ENCODE data around the gene VWF.

DNA sequence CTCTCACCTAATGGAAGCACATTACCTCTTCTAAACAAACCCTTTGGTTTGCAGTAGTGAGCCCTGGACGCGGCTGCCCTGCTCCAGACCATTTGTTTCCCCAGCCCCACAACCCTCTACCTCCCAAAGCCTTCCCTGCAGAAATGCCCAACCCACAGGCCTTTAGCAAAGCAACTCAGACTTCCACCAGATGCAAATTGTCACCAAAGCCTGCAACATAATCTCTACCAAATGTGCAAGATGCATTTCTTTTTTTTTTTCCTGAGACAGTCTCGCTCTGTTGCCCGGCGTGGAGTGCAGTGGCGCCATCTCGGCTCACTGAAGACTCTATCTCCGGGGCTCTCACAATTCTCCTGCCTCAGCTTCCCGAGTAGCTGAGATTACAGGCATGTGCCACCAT is 56.2 kb downstream of the VWF start:
- TF ChIP-seq, protein P1, sequence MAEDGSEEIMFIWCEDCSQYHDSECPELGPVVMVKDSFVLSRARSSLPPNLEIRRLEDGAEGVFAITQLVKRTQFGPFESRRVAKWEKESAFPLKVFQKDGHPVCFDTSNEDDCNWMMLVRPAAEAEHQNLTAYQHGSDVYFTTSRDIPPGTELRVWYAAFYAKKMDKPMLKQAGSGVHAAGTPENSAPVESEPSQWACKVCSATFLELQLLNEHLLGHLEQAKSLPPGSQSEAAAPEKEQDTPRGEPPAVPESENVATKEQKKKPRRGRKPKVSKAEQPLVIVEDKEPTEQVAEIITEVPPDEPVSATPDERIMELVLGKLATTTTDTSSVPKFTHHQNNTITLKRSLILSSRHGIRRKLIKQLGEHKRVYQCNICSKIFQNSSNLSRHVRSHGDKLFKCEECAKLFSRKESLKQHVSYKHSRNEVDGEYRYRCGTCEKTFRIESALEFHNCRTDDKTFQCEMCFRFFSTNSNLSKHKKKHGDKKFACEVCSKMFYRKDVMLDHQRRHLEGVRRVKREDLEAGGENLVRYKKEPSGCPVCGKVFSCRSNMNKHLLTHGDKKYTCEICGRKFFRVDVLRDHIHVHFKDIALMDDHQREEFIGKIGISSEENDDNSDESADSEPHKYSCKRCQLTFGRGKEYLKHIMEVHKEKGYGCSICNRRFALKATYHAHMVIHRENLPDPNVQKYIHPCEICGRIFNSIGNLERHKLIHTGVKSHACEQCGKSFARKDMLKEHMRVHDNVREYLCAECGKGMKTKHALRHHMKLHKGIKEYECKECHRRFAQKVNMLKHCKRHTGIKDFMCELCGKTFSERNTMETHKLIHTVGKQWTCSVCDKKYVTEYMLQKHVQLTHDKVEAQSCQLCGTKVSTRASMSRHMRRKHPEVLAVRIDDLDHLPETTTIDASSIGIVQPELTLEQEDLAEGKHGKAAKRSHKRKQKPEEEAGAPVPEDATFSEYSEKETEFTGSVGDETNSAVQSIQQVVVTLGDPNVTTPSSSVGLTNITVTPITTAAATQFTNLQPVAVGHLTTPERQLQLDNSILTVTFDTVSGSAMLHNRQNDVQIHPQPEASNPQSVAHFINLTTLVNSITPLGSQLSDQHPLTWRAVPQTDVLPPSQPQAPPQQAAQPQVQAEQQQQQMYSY (CRISPR knock-in tag; IDR thresholded peaks at IDR 0.05), result no peak
- no peak for TF ChIP-seq SIN3A (IDR thresholded peaks at IDR 0.05; ENCODE audit: low read depth, low read length)
- TF ChIP-seq BCL11A (IDR thresholded peaks at IDR 0.05; ENCODE audit: low read depth, low read length), result no peak
- TF ChIP-seq POLR2A (IDR thresholded peaks at IDR 0.05; ENCODE audit: low read depth, low read length), result no peak
